LNCaP clone FGC (cell line): ENCODE data around the gene SPECC1L.

Source experiments
- DNase-seq: peaks from one replicate; pipeline ENCODE4 v3.0.0-alpha.2; 2011; ENCODE audit warnings: low read depth
- H3K4me3 ChIP-seq: 2 replicates; pipeline ENCODE4 v1.5.1; 2011; ENCODE audit warnings: mild to moderate bottlenecking, low read depth, low read length, control low read depth
- TF ChIP-seq, protein P1 (sequence below): IDR thresholded peaks from 2 replicates; pipeline ENCODE4 v1.5.1; 2012; ENCODE audit warnings: mild to moderate bottlenecking; ENCODE audit not compliant: control insufficient read depth, insufficient read depth; ENCODE audit errors: extremely low read depth

SPECC1L gene

DNA sequence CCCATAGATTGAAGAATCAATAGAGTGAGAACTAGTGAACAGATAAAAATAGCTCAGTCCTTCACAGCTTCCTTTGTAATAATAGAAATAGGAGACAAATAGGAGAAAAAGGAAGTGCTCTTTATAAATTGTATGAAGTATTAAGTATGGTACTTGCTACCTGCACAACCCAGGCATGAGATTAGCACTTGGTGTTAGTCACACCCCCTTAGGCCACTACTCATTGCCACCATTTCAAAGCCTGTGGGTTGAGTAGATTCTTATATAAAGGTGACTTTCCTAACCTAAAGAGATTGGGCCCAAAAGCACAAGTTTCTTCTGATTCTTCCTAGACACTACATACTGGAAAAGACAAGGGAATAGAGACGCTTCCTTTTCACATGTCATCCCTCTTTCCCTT lies 119.0 kb downstream of the SPECC1L start:
- TF ChIP-seq, protein P1, sequence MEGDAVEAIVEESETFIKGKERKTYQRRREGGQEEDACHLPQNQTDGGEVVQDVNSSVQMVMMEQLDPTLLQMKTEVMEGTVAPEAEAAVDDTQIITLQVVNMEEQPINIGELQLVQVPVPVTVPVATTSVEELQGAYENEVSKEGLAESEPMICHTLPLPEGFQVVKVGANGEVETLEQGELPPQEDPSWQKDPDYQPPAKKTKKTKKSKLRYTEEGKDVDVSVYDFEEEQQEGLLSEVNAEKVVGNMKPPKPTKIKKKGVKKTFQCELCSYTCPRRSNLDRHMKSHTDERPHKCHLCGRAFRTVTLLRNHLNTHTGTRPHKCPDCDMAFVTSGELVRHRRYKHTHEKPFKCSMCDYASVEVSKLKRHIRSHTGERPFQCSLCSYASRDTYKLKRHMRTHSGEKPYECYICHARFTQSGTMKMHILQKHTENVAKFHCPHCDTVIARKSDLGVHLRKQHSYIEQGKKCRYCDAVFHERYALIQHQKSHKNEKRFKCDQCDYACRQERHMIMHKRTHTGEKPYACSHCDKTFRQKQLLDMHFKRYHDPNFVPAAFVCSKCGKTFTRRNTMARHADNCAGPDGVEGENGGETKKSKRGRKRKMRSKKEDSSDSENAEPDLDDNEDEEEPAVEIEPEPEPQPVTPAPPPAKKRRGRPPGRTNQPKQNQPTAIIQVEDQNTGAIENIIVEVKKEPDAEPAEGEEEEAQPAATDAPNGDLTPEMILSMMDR, result no peak
- no peak overlapping the region for H3K4me3 ChIP-seq
- no peak for DNase-seq

GRCh38 chr22:24390156-24390555 lies 119.5 kb downstream of the SPECC1L start:
- TF ChIP-seq, protein P1, result no peak
- H3K4me3 ChIP-seq, result no peak overlapping the region
- no peak for DNase-seq

DNA sequence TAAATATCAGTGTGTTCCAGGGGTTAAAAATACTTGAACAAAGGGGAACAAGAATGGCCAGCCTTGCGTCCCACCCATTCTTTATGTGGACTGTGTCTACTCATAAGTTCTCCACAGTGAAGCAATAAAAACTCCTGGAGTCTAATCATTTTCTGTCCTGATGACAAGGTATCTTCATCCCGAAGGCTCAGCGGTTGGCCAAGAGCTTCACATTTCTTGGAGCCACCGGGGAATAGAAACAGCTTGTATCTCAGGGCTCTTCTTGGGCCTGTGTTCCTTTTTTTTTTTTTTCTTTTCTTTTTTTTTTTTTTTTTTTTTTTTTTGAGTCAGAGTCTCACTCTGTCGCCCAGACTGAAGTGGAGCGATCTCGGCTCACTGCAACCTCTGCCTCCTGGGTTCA lies 119.9 kb downstream of the SPECC1L start:
- no peak for DNase-seq
- TF ChIP-seq, protein P1, result no peak
- no peak overlapping the region for H3K4me3 ChIP-seq

GRCh38 chr22:24391836-24392217 lies 121.2 kb downstream of the SPECC1L start:
- H3K4me3 ChIP-seq, result no peak overlapping the region
- TF ChIP-seq, protein P1, result no peak
- DNase-seq, result no peak

DNA sequence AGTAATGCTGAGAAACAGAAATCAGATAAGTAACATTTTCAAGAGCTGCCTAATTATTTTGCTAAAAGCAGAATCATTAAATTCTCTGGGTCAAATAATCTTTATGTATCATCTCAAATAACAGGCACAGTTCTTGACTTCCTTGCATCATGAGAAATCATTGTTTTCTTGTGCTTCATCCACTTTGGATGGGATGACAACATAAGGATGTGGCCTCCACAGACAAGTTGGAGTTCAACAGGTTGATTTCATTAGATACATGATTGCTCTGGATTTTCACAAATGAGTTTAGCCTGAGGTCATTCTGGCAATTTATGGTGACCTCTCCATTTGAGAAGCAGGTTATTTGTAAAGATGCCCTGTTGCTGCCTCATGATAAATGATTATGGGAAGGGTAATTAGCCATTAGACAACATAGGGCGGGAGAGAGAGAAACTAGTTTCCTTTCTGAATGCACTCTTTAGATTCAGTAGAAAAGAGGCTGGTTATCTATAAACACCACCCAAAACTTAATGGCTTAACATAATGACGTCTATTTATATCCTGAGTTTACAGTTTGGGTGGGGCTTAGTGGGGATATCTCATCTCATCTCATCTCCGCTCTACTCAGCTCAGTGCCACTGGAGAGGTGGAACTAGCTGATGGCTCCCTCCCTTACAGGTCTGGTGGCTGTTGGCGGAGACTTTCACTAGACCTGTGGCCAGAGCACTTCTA lies 121.7 kb downstream of the SPECC1L start:
- no peak overlapping the region for H3K4me3 ChIP-seq
- no peak for DNase-seq
- TF ChIP-seq, protein P1, result no peak

DNA sequence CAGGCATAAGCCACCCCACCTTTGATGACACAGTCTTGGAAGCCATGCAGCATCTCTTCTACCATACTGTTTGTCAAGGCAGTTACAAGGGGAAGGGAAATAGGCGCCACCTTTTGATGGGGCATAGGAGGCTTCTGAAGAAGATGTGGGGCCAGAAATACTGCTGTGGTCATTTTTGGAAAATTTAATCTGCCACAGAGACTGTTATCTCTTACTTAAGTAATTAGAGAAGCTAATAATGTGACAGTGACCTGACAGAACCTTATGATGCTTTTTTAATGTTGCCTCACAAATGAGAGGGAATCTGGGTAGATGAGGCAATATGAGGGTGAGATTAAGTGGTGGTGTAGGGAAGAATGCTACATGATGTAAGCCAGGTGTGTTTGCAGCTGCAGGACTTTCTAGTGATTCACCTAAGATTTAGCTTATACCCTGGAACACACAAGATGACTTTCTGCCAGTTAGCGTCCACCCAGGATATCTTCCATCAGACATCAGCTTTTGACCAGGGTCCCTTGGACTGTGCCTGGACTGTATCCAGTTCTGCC lies 122.5 kb downstream of the SPECC1L start:
- no peak overlapping the region for H3K4me3 ChIP-seq
- TF ChIP-seq, protein P1, result no peak
- no peak for DNase-seq

DNA sequence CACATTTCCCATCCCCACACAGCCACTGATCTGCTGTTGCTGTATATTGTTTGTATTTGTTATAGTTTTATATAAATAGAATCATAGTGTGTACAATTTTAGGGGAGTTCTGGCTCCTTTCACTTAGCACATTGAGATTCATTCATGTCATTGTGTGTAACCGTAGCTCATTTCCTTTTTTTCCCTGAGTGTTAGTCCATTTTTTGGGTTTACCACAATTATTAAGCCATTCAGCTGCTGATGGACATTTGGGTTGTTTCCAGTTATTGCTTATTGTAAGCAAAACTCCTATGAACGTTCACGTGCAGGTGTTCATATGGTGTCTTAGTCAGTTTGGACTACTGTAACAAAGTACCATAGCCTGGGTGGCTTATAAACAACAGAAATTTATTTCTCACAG lies 123.2 kb downstream of the SPECC1L start:
- no peak overlapping the region for H3K4me3 ChIP-seq
- no peak for DNase-seq
- TF ChIP-seq, protein P1, result no peak
